ENCODE data around the gene CERK. TPM values are rescaled to one million over a fixed set of nuclear protein-coding genes. Genes with fewer than 3 reads are reported as not detected.

CERK gene
- total RNA-seq, 1 donor = 38.9 TPM

GRCh38 chr22:46694416-46695170 lies 43.5 kb downstream of the CERK start:
- no peak overlapping the region for H3K4me3 ChIP-seq (ENCODE audit: low read depth, low read length)
- DNase-seq (ENCODE audit: low read depth) = no peak
- TF ChIP-seq CTCF (IDR thresholded peaks at IDR 0.05; ENCODE audit: insufficient read depth, low read depth, low read length) = no peak

- no peak overlapping the region for H3K4me3 ChIP-seq (ENCODE audit: low read depth, low read length)
- no peak for DNase-seq (ENCODE audit: low read depth)
- TF ChIP-seq CTCF (IDR thresholded peaks at IDR 0.05; ENCODE audit: insufficient read depth, low read depth, low read length) = no peak
These were observed 44.2 kb downstream of the CERK start for GRCh38 chr22:46693634-46694415.

GRCh38 chr22:46691571-46691970 lies 46.5 kb downstream of the CERK start:
- H3K4me3 ChIP-seq (ENCODE audit: low read depth, low read length) = no peak overlapping the region
- TF ChIP-seq CTCF (IDR thresholded peaks at IDR 0.05; ENCODE audit: insufficient read depth, low read depth, low read length) = no peak
- DNase-seq (ENCODE audit: low read depth) = no peak

- H3K4me3 ChIP-seq (ENCODE audit: low read depth, low read length) = no peak overlapping the region
- DNase-seq (ENCODE audit: low read depth) = no peak
- TF ChIP-seq CTCF (IDR thresholded peaks at IDR 0.05; ENCODE audit: insufficient read depth, low read depth, low read length) = no peak
These were observed 47.9 kb downstream of the CERK start for GRCh38 chr22:46690146-46690545.

- no peak overlapping the region for H3K4me3 ChIP-seq (ENCODE audit: low read depth, low read length)
- no peak for DNase-seq (ENCODE audit: low read depth)
These were observed 49.1 kb downstream of the CERK start for GRCh38 chr22:46688949-46689348.

GRCh38 chr22:46687460-46687859 lies 50.6 kb downstream of the CERK start:
- no peak for TF ChIP-seq CTCF (IDR thresholded peaks at IDR 0.05; ENCODE audit: insufficient read depth, low read depth, low read length)
- DNase-seq (ENCODE audit: low read depth) = no peak
- no peak overlapping the region for H3K4me3 ChIP-seq (ENCODE audit: low read depth, low read length)

More at GRCh38 chr22:46688949-46689348, 49.1 kb downstream of the CERK start:
- no peak for TF ChIP-seq CTCF (IDR thresholded peaks at IDR 0.05; ENCODE audit: insufficient read depth, low read depth, low read length)

Data from fibroblast of villous mesenchyme (primary cell).